Suprapubic skin (tissue), 3 donors: ENCODE results near the gene ZNF621.

Source experiments
- POLR2A ChIP-seq, 2 donors: fragments of 450-650 bp; IDR thresholded peaks; one replicate each; pipeline ENCODE4 v1.6.1; 2017; ENCODE audit warnings: antibody characterized with exemption in 2 of 2, mild to moderate bottlenecking in 2 of 2, moderate library complexity in 2 of 2
- TF ChIP-seq, protein P1 (sequence below), 2 donors: fragments of 200-600 bp in 1 of 2; fragments of 450-650 bp in 1 of 2; sonication (generic) in 1 of 2; IDR thresholded peaks; one replicate each; pipeline ENCODE4 v1.5.1; 2016 to 2019; ENCODE audit warnings: antibody characterized with exemption in 2 of 2, mild to moderate bottlenecking in 1 of 2, moderate library complexity in 1 of 2

DNA sequence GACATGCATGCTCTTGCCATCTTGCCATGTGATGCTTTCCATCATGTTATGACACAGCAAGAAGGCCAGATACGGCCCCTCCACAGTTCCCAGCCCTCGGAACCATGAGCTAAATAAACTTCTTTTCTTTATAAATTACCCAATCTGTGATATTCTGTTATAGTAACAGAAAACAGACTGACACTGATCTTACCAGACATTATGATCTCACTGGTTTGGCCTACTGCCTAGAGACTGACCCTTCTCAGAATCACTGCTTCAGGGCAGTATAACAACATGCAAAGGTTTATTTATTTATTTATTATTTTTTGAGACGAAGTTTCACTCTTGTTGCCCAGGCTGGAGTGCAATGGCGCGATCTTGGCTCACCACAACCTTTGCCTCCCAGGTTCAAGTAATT lies 33.8 kb upstream of the ZNF621 start:
- TF ChIP-seq, protein P1, sequence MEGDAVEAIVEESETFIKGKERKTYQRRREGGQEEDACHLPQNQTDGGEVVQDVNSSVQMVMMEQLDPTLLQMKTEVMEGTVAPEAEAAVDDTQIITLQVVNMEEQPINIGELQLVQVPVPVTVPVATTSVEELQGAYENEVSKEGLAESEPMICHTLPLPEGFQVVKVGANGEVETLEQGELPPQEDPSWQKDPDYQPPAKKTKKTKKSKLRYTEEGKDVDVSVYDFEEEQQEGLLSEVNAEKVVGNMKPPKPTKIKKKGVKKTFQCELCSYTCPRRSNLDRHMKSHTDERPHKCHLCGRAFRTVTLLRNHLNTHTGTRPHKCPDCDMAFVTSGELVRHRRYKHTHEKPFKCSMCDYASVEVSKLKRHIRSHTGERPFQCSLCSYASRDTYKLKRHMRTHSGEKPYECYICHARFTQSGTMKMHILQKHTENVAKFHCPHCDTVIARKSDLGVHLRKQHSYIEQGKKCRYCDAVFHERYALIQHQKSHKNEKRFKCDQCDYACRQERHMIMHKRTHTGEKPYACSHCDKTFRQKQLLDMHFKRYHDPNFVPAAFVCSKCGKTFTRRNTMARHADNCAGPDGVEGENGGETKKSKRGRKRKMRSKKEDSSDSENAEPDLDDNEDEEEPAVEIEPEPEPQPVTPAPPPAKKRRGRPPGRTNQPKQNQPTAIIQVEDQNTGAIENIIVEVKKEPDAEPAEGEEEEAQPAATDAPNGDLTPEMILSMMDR (IDR thresholded peaks at IDR 0.05), result no peak
- no peak for TF ChIP-seq POLR2A (IDR thresholded peaks at IDR 0.05)
